Transverse colon (tissue), 4 donors: ENCODE data around the gene SNX18. TPM values are rescaled to one million over a fixed set of nuclear protein-coding genes. Genes with fewer than 3 reads are reported as not detected.
A peak's percentile ranks its signal among the peaks of the same experiment; 100 is the strongest.

Source experiments
- DNase-seq: peaks from one replicate; pipeline ENCODE4 v3.0.0-alpha.2; 2019
- H3K27ac ChIP-seq, 4 donors: fragments of 200-600 bp; sonication (generic); 2 replicates each; pipeline ENCODE4 v1.5.1; 2016 to 2018; ENCODE audit warnings: inconsistent platforms in 4 of 4
- H3K27me3 ChIP-seq: fragments of 200-600 bp; sonication (generic); 2 replicates; pipeline ENCODE4 v1.5.1; 2017; ENCODE audit warnings: inconsistent platforms
- H3K36me3 ChIP-seq, 4 donors: fragments of 200-600 bp; sonication (generic); 2 replicates each; pipeline ENCODE4 v1.5.1; 2017 to 2019; ENCODE audit warnings: inconsistent platforms in 4 of 4
- H3K4me1 ChIP-seq, 4 donors: fragments of 200-600 bp; sonication (generic); 2 replicates each; pipeline ENCODE4 v1.5.1; 2017 to 2020; ENCODE audit warnings: inconsistent platforms in 4 of 4
- H3K4me3 ChIP-seq, 4 donors: fragments of 200-600 bp; sonication (generic); 1 replicate in 1 of 4; 2 replicates in 3 of 4; pipeline versions ENCODE4 v1.5.1 to v1.6.1; 2017 to 2019; ENCODE audit warnings: inconsistent platforms in 4 of 4
- H3K9me3 ChIP-seq, 2 donors: fragments of 200-600 bp; sonication (generic); 2 replicates each; pipeline ENCODE4 v1.5.1; 2017 to 2019; ENCODE audit warnings: inconsistent platforms in 2 of 2
- EP300 ChIP-seq: sonication (generic); formaldehyde crosslinking; IDR thresholded peaks from one replicate; pipeline ENCODE4 v1.6.1; 2017; ENCODE audit warnings: antibody characterized with exemption, low read depth
- POLR2A ChIP-seq: fragments of 450-650 bp; IDR thresholded peaks from one replicate; pipeline ENCODE4 v1.6.1; 2016; ENCODE audit warnings: antibody characterized with exemption, mild to moderate bottlenecking, moderate library complexity
- POLR2AphosphoS5 ChIP-seq, 3 donors: sonication (generic); formaldehyde crosslinking; IDR thresholded peaks; one replicate each; pipeline ENCODE4 v1.6.1; 2016; ENCODE audit warnings: antibody characterized with exemption in 3 of 3
- WGBS, 2 donors: methylation state at CpG; one replicate each; pipeline ENCODE4 v1.1.5; 2018; ENCODE audit warnings: low coverage in 1 of 2; 5-methylcytosine and 5-hydroxymethylcytosine counted together
- in situ Hi-C, 4 donors: fragments of 200-750 bp; cut with MboI; loops; one replicate each; pipeline versions ENCODE4 v1.15.0 to v1.15.1; 2017; ENCODE audit warnings: low sequenced_read_pairs in 3 of 4, low pct_ligation_motif_present in 1 of 4, low pct_unique_long_range_greater_than_20kb in 1 of 4
- intact Hi-C: fragments of 100-400 bp; cut with DNase I; formaldehyde crosslinking; loops from one replicate; pipeline ENCODE4 v1.15.1; 2023; ENCODE audit warnings: low total_unique reads
- total RNA-seq, 4 donors: library from RNA; depleted of rRNA; stranded (reverse); fragments of >200 nt; gene quantifications; one replicate each; pipeline ENCODE4 v1.1.0, GENCODE V29; 2016
- TF ChIP-seq, protein P1 (sequence below), 5 experiments: fragments of 200-600 bp in 3 of 5; fragments of 450-650 bp in 2 of 5; sonication (generic) in 3 of 5; IDR thresholded peaks; 1 replicate in 2 of 5; 2 replicates in 3 of 5; pipeline ENCODE4 v1.5.1; 2016 to 2017; ENCODE audit warnings: antibody characterized with exemption in 5 of 5, inconsistent platforms in 3 of 5, mild to moderate bottlenecking in 2 of 5, moderate library complexity in 1 of 5

The SNX18 gene
- total RNA-seq, 4 donors from 2014 or later, result 18.0 to 35.4 (median 20.0) TPM

DNA sequence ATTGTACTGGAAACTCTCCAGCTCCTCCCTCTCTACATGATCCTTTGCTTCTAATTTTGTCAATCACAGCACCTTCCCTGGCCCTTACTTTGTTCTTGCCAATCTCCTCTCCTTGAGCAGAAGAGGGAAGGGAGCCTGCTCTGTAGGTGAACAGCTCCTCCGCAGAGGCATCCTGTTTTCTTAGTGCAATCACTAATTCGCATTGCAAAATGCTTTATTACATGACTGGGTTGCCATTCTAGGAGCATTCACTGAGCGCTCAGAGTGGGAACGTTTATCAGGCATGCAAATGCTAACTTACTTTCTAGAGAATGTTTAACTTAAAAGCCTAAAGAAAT is 416 bp upstream of the SNX18 start:
- Histone ChIP-seq H3K27me3 (no peaks in the 10 kb centered on the region), H3K36me3 (no peaks in the 10 kb centered on the region), H3K9me3 (no peaks in the 10 kb centered on the region), H3K4me3 (peak overlapping the region in 3 of 4 donors; percentile 17 to 85 (median 37)), H3K4me1 (peaks cover 5 to 46% (median 21%) of the 10 kb centered on the region in 4 donors), H3K27ac (peak overlapping the region in 2 of 4 donors; percentile 3 to 95)
- intact Hi-C loops, result loop anchor here (1.0 to 5.0 kb wide), 2 partner anchors 328 to 350 kb away; no protein-coding TSS in a partner anchor
- WGBS, 2 donors, result 5% methylated on average over 4 of the region's 4 CpGs; no CpG with 5 or more reads in 1 of the 2 donors
- in situ Hi-C loops, result loop anchor here (5.0 to 25.0 kb wide), 5 partner anchors 325 to 645 kb away; partner anchors contain the start of genes CDC20B (in 3 of the 4) and GPX8 (in 3 of the 4)
- TF ChIP-seq EP300, result no peak
- no peak for TF ChIP-seq POLR2AphosphoS5 (IDR thresholded peaks at IDR 0.05)
- TF ChIP-seq, protein P1, sequence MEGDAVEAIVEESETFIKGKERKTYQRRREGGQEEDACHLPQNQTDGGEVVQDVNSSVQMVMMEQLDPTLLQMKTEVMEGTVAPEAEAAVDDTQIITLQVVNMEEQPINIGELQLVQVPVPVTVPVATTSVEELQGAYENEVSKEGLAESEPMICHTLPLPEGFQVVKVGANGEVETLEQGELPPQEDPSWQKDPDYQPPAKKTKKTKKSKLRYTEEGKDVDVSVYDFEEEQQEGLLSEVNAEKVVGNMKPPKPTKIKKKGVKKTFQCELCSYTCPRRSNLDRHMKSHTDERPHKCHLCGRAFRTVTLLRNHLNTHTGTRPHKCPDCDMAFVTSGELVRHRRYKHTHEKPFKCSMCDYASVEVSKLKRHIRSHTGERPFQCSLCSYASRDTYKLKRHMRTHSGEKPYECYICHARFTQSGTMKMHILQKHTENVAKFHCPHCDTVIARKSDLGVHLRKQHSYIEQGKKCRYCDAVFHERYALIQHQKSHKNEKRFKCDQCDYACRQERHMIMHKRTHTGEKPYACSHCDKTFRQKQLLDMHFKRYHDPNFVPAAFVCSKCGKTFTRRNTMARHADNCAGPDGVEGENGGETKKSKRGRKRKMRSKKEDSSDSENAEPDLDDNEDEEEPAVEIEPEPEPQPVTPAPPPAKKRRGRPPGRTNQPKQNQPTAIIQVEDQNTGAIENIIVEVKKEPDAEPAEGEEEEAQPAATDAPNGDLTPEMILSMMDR (IDR thresholded peaks at IDR 0.05), result no peak
- TF ChIP-seq POLR2A, result no peak
- DNase-seq, result peak; percentile 14

DNA sequence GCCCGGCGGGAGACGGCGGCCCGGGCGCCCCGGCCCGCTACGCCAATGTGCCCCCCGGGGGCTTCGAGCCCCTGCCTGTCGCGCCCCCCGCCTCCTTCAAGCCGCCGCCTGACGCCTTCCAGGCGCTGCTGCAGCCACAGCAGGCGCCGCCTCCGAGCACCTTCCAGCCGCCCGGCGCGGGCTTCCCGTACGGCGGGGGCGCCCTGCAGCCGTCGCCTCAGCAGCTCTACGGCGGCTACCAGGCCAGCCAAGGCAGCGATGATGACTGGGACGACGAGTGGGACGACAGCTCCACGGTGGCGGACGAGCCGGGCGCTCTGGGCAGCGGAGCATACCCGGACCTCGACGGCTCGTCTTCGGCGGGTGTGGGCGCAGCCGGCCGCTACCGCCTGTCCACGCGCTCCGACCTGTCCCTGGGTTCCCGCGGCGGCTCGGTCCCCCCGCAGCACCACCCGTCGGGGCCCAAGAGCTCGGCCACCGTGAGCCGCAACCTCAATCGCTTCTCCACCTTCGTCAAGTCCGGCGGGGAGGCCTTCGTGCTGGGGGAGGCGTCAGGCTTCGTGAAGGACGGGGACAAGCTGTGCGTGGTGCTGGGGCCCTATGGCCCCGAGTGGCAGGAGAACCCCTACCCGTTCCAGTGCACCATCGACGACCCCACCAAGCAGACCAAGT is 723 bp downstream of the SNX18 start:
- Histone ChIP-seq H3K4me3 (peak overlapping the region; percentile 82 to 92 (median 88)), H3K36me3 (no peaks in the 10 kb centered on the region), H3K9me3 (no peaks in the 10 kb centered on the region), H3K27ac (peak overlapping the region; percentile 91 to 95 (median 95)), H3K4me1 (peaks cover 7 to 47% (median 21%) of the 10 kb centered on the region in 4 donors), H3K27me3 (no peaks in the 10 kb centered on the region)
- intact Hi-C loops (loop anchor here (5.0 kb wide), 1 partner anchor 349 kb away; no protein-coding TSS in a partner anchor), in situ Hi-C loops (loop anchor here (5.0 to 25.0 kb wide), 5 partner anchors 324 to 644 kb away; partner anchors contain the start of genes CDC20B (in 3 of the 4) and GPX8 (in 3 of the 4))
- 44% methylated on average over 23 of the region's 79 CpGs; no CpG with 5 or more reads in 1 of the 2 donors for WGBS, 2 donors
- TF ChIP-seq POLR2A (no peak), EP300 (no peak), POLR2AphosphoS5 (IDR thresholded peaks at IDR 0.05) (no peak)
- TF ChIP-seq, protein P1 (IDR thresholded peaks at IDR 0.05), result no peak
- peak; percentile 58 for DNase-seq

DNA sequence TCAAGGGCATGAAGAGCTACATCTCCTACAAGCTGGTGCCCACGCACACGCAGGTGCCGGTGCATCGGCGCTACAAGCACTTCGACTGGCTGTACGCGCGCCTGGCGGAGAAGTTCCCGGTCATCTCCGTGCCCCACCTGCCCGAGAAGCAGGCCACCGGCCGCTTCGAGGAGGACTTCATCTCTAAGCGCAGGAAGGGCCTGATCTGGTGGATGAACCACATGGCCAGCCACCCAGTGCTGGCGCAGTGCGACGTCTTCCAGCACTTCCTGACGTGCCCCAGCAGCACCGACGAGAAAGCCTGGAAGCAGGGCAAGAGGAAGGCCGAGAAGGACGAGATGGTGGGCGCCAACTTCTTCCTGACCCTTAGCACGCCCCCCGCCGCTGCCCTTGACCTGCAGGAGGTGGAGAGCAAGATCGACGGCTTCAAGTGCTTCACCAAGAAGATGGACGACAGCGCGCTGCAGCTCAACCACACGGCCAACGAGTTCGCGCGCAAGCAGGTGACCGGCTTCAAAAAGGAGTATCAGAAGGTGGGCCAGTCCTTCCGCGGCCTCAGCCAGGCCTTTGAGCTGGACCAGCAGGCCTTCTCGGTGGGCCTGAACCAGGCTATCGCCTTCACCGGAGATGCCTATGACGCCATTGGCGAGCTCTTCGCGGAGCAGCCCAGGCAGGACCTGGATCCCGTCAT is 1.4 kb downstream of the SNX18 start:
- in situ Hi-C loops, result loop anchor here (5.0 to 25.0 kb wide), 5 partner anchors 323 to 643 kb away; partner anchors contain the start of genes CDC20B (in 3 of the 4) and GPX8 (in 3 of the 4)

More for the DNA sequence above, 1.4 kb downstream of the SNX18 start:
- H3K9me3 ChIP-seq, result no peaks in the 10 kb centered on the region
- intact Hi-C loops, result loop anchor here (5.0 kb wide), 1 partner anchor 348 kb away; no protein-coding TSS in a partner anchor
- no peaks in the 10 kb centered on the region for H3K36me3 ChIP-seq
- H3K27me3 ChIP-seq, result no peaks in the 10 kb centered on the region
- 86% methylated on average over 38 of the region's 50 CpGs; no CpG with 5 or more reads in 1 of the 2 donors for WGBS, 2 donors
- DNase-seq, result no peak
- peak overlapping the region; percentile 82 to 92 (median 88) for H3K4me3 ChIP-seq
- peak overlapping the region; percentile 91 to 95 (median 95) for H3K27ac ChIP-seq
- peaks cover 9 to 53% (median 25%) of the 10 kb centered on the region in 4 donors for H3K4me1 ChIP-seq
- TF ChIP-seq, protein P1 (IDR thresholded peaks at IDR 0.05), result no peak
- TF ChIP-seq POLR2A, result no peak
- TF ChIP-seq POLR2AphosphoS5 (IDR thresholded peaks at IDR 0.05), result no peak
- TF ChIP-seq EP300, result no peak
